Sigmoid colon (tissue), 7 donors: ENCODE results near the gene IL19. TPM values are rescaled to one million over a fixed set of nuclear protein-coding genes. Genes with fewer than 3 reads are reported as not detected.

Experiments used
- DNase-seq: peaks from one replicate; pipeline ENCODE4 v3.0.0-alpha.2; 2019
- H3K27ac ChIP-seq, 4 donors: fragments of 200-600 bp; sonication (generic); one replicate each; pipeline ENCODE4 v1.5.1; 2016 to 2019; ENCODE audit warnings: mild to moderate bottlenecking in 1 of 4
- H3K27me3 ChIP-seq, 3 donors: fragments of 200-600 bp; sonication (generic); one replicate each; pipeline ENCODE4 v1.5.1; 2019; ENCODE audit warnings: mild to moderate bottlenecking in 1 of 3
- H3K36me3 ChIP-seq, 4 donors: fragments of 200-600 bp; sonication (generic); one replicate each; pipeline ENCODE4 v1.5.1; 2016 to 2019
- H3K4me1 ChIP-seq, 4 donors: fragments of 200-600 bp; sonication (generic); one replicate each; pipeline ENCODE4 v1.5.1; 2017 to 2019
- H3K4me3 ChIP-seq, 4 donors: fragments of 200-600 bp; sonication (generic); one replicate each; pipeline ENCODE4 v1.5.1; 2017 to 2019; ENCODE audit warnings: mild to moderate bottlenecking in 2 of 4, moderate library complexity in 1 of 4
- H3K9me3 ChIP-seq, 4 donors: fragments of 200-600 bp in 3 of 4; sonication (generic) in 3 of 4; one replicate each; pipeline versions ENCODE4 v1.5.1 to v1.6.1; 2013 to 2019
- CTCF ChIP-seq, 4 experiments: fragments of 450-650 bp in 3 of 4; fragments of 200-600 bp in 1 of 4; IDR thresholded peaks; one replicate each; pipeline ENCODE4 v1.5.1; 2016 to 2019; ENCODE audit warnings: antibody characterized with exemption in 4 of 4, mild to moderate bottlenecking in 3 of 4, moderate library complexity in 2 of 4
- EP300 ChIP-seq, 4 donors: sonication (generic); formaldehyde crosslinking; IDR thresholded peaks; one replicate each; pipeline ENCODE4 v1.6.1; 2017; ENCODE audit warnings: antibody characterized with exemption in 4 of 4
- POLR2A ChIP-seq, 2 donors: fragments of 450-650 bp; IDR thresholded peaks; one replicate each; pipeline ENCODE4 v1.6.1; 2016; ENCODE audit warnings: antibody characterized with exemption in 2 of 2, mild to moderate bottlenecking in 2 of 2, moderate library complexity in 2 of 2
- POLR2AphosphoS5 ChIP-seq, 4 donors: sonication (generic); formaldehyde crosslinking; IDR thresholded peaks; one replicate each; pipeline ENCODE4 v1.6.1; 2017; ENCODE audit warnings: antibody characterized with exemption in 4 of 4
- WGBS, 2 donors: extraction: QIAGEN DNeasy Blood & Tissue Kit; methylation state at CpG; one replicate each; pipeline ENCODE4 v1.1.7; 2013; 5-methylcytosine and 5-hydroxymethylcytosine counted together
- intact Hi-C: fragments of 100-400 bp; cut with DNase I; formaldehyde crosslinking; loops from one replicate; pipeline ENCODE4 v1.15.1; 2023
- polyA plus RNA-seq, 3 donors: library from polyadenylated mRNA; stranded (reverse); fragments of 200-250 nt; gene quantifications; one replicate each; pipeline ENCODE4 v1.2.3, GENCODE V29; 2013
- total RNA-seq, 4 donors: library from RNA; depleted of rRNA; stranded (reverse); fragments of >200 nt; gene quantifications; one replicate each; pipeline ENCODE4 v1.1.0, GENCODE V29; 2016
- donor health status: healthy with polysubstance abuse.
- donor health status: Bipolar disorder and iron deficiency.
- donor health status: healthy.

IL19 gene
- total and polyA plus RNA-seq, 7 donors = 0.10 TPM; not detected in 6

- no peak overlapping the region for H3K27ac ChIP-seq
- 22 to 72% methylated on average over 1 of the region's 1 CpG for WGBS, 2 donors
- intact Hi-C loops = no loop called here
Measured at GRCh38 chr1:206868264-206868663, 97.7 kb downstream of the IL19 start.

GRCh38 chr1:206872139-206872538 is 101.6 kb downstream of the IL19 start:
- intact Hi-C loops = no loop called here
- 82 to 89% methylated on average over 3 of the region's 3 CpGs for WGBS, 2 donors
- no peak for TF ChIP-seq POLR2A (IDR thresholded peaks at IDR 0.05)
- TF ChIP-seq CTCF (IDR thresholded peaks at IDR 0.05) = no peak
- TF ChIP-seq POLR2AphosphoS5 (IDR thresholded peaks at IDR 0.05) = peak in 3 of 4 donors; percentile 78 to 88 (median 84)
- peak in 3 of 4 donors; percentile 28 to 76 (median 66) for TF ChIP-seq EP300 (IDR thresholded peaks at IDR 0.05)
- peaks cover 0 to 7% (median under 1%) of the 10 kb centered on the region in 4 donors for H3K9me3 ChIP-seq
- H3K4me1 ChIP-seq = peaks cover 0 to 5% (median 0%) of the 10 kb centered on the region in 4 donors
- H3K27ac ChIP-seq = peak overlapping the region in 3 of 4 donors; percentile 46 to 62 (median 52)
- no peaks in the 10 kb centered on the region for H3K27me3 ChIP-seq
- H3K36me3 ChIP-seq = no peaks in the 10 kb centered on the region
- no peak for DNase-seq
- no peak overlapping the region for H3K4me3 ChIP-seq

More at GRCh38 chr1:206868264-206868663, 97.7 kb downstream of the IL19 start:
- no peaks in the 10 kb centered on the region for H3K27me3 ChIP-seq
- peaks cover 0 to 13% (median 7%) of the 10 kb centered on the region in 4 donors for H3K4me1 ChIP-seq
- no peak for DNase-seq
- H3K4me3 ChIP-seq = no peak overlapping the region
- no peak for TF ChIP-seq POLR2AphosphoS5 (IDR thresholded peaks at IDR 0.05)
- TF ChIP-seq CTCF (IDR thresholded peaks at IDR 0.05) = no peak
- TF ChIP-seq POLR2A (IDR thresholded peaks at IDR 0.05) = no peak
- no peak for TF ChIP-seq EP300 (IDR thresholded peaks at IDR 0.05)
- H3K36me3 ChIP-seq = no peaks in the 10 kb centered on the region
- peaks cover 0 to 7% (median under 1%) of the 10 kb centered on the region in 4 donors for H3K9me3 ChIP-seq

- Histone ChIP-seq H3K4me3 (no peak overlapping the region), H3K27ac (no peak overlapping the region), H3K27me3 (no peaks in the 10 kb centered on the region), H3K4me1 (peaks cover 0 to 5% (median 0%) of the 10 kb centered on the region in 4 donors), H3K9me3 (peaks cover 0 to 7% (median under 1%) of the 10 kb centered on the region in 4 donors), H3K36me3 (no peaks in the 10 kb centered on the region)
- intact Hi-C loops = no loop called here
- DNase-seq = no peak
- WGBS, 2 donors = 92% methylated on average over 3 of the region's 3 CpGs
- TF ChIP-seq CTCF (IDR thresholded peaks at IDR 0.05) = no peak
- no peak for TF ChIP-seq EP300 (IDR thresholded peaks at IDR 0.05)
- no peak for TF ChIP-seq POLR2AphosphoS5 (IDR thresholded peaks at IDR 0.05)
Measured at GRCh38 chr1:206873603-206874188, 103.1 kb downstream of the IL19 start.

- no peak for DNase-seq
- Histone ChIP-seq H3K4me3 (no peak overlapping the region), H3K4me1 (peaks cover 0 to 5% (median 0%) of the 10 kb centered on the region in 4 donors), H3K9me3 (peaks cover 0 to 7% (median under 1%) of the 10 kb centered on the region in 4 donors), H3K27ac (no peak overlapping the region), H3K36me3 (no peaks in the 10 kb centered on the region), H3K27me3 (no peaks in the 10 kb centered on the region)
- intact Hi-C loops = no loop called here
- 67 to 78% methylated on average over 3 of the region's 3 CpGs for WGBS, 2 donors
- TF ChIP-seq POLR2AphosphoS5 (IDR thresholded peaks at IDR 0.05) (no peak), POLR2A (IDR thresholded peaks at IDR 0.05) (no peak), CTCF (IDR thresholded peaks at IDR 0.05) (no peak), EP300 (IDR thresholded peaks at IDR 0.05) (no peak)
Measured at GRCh38 chr1:206875752-206876377, 105.3 kb downstream of the IL19 start.
